ENCODE data around the gene GPR162.

GPR162 gene

DNA sequence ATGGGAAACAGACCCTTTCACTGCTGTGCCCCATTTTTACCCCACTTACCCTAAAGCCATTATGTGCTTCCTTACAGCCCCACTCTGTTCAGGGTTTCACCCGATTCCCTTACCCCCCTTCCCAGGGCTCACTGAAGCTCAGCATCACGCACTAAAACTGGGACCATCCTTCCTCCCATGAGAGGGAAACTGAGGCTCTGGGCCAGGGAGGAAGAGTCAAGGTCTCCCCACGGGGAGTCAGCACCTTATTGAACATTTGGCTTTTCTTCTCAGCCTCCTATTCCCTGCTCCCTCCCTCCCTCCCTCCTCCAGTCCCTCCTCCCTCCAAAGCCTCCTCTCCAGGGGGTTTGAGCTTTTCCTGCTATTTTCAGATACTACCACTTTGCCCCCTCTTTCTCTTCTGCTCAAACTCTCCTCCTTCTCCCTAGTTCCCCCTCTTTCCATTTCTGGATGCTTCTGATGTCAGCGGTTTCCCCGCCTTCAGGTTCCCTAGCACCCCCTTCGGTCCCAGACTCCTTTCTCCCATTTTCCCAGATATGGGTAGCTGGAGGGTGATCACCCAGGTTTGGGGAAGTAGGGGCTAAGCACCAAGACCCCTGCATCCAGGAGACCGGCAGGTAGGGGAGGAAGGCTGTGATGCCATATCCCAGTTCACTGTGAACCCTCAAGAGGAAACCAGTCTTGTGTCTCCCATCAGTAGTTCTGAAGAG, 960 bp downstream of the GPR162 start:
- DNase-seq (ENCODE audit: low spot score), result no peak

- no peak for DNase-seq (ENCODE audit: low spot score)
Measured at GRCh38 chr12:6823182-6824084, 1.8 kb downstream of the GPR162 start.

GRCh38 chr12:6824085-6824775, 2.6 kb downstream of the GPR162 start:
- no peak for DNase-seq (ENCODE audit: low spot score)

GRCh38 chr12:6824901-6825381, 3.3 kb downstream of the GPR162 start:
- peak; percentile 29 for DNase-seq (ENCODE audit: low spot score)

GRCh38 chr12:6825398-6826124, 3.9 kb downstream of the GPR162 start:
- peak; percentile 94 for DNase-seq (ENCODE audit: low spot score)

DNA sequence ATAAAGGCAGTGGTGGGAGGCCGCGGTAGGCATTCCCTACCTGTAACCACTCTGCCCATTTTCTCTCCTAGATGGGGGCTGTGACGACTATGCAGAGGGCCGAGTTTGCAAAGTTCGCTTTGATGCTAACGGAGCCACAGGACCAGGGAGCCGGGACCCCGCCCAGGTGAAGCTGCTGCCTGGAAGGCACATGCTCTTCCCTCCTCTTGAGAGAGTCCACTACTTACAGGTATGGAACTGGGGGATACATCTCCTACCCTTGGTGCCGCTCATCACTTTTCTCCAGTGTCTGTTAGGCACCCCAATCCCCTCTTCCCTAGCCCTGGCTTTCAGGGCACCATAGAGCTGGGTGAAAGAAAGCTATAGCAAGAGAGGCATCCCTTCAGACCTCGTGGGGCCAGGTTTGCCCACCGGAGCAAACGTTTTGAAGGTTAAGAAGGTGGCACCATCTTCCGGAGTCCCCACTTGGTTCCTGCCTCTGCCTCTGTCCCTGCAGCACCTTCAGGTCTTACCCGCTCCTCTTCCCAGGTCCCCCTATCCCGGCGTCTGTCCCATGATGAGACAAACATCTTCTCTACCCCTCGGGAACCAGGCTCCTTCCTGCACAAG, 4.6 kb downstream of the GPR162 start:
- no peak for DNase-seq (ENCODE audit: low spot score)

DNA sequence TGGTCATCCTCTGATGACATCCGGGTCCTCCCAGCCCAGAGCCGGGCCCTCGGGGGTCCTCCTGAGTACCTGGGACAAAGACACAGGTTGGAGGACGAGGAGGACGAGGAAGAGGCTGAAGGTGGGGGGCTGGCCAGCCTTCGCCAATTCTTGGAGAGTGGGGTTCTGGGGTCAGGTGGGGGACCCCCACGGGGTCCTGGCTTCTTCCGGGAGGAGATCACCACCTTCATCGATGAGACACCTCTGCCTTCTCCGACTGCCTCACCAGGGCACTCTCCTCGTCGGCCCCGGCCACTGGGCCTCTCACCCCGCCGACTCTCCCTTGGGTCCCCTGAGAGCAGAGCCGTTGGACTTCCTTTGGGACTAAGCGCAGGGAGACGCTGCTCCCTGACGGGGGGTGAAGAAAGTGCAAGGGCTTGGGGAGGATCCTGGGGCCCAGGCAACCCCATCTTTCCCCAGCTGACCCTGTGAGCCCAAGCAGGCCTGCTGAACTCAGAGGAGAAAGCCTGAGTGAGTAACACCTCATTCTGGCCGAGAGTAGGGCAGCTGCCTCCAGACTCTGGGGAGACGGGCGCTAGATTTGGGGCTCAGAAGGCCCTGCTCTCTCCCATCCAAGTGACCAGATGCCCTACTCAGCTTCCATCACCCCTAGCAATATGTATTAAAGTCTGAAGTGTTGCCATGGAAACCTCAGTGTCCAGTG, 5.3 kb downstream of the GPR162 start:
- DNase-seq (ENCODE audit: low spot score), result no peak

GRCh38 chr12:6827437-6827911, 5.9 kb downstream of the GPR162 start:
- DNase-seq (ENCODE audit: low spot score), result peak; percentile 92

- peak; percentile 58 for DNase-seq (ENCODE audit: low spot score)
Measured at GRCh38 chr12:6827982-6828780, 6.6 kb downstream of the GPR162 start, which contains the start of gene P3H3. Gene P3H3, plus strand, starts transcription at chr12:6828407. Its CDS starts 34 bp downstream, at chr12:6828441.

DNA sequence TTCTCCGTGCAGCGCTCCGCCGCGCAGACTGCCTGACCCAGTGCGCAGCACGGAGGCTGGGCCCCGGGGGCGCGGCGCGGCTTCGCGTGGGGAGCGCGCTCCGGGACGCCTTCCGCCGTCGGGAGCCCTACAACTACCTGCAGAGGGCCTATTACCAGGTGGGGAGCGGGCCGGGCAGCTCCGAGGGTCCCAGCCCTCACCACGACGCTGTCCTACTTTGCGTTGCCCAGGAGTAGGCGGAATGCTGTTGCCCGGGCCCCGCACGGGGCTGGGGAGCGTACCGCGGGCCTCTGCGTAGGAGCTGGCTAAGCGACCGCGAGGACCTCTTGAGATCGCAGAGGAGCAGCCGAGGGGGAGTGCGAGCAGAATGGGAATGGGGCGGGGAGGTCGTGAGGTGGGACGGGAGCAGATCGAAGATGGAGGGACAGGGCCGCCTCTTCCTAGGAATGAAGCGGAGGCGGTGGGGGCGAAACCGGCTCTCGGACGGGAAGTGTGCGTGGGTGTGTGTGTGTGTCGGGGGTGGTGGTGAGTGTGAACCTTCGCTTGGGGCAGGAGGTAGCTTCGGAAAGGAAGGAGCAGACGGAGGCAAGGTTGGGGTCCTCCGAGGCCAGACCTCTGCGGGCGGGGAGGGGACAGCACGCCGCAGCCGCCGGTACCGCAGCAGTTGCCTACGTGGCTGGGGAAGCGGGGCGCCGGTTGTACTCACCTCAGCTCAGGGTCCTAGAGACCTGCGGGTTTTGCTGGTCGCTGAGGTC, 7.3 kb downstream of the GPR162 start:
- DNase-seq (ENCODE audit: low spot score), result peak; percentile 73

- peak; percentile 55 for DNase-seq (ENCODE audit: low spot score)
Measured at GRCh38 chr12:6829536-6830220, 8.1 kb downstream of the GPR162 start.

- no peak for DNase-seq (ENCODE audit: low spot score)
Measured at GRCh38 chr12:6830286-6830890, 8.8 kb downstream of the GPR162 start.

GRCh38 chr12:6830999-6831398, 9.4 kb downstream of the GPR162 start:
- DNase-seq (ENCODE audit: low spot score), result no peak

GRCh38 chr12:6831450-6831995, 9.9 kb downstream of the GPR162 start:
- no peak for DNase-seq (ENCODE audit: low spot score)

DNA sequence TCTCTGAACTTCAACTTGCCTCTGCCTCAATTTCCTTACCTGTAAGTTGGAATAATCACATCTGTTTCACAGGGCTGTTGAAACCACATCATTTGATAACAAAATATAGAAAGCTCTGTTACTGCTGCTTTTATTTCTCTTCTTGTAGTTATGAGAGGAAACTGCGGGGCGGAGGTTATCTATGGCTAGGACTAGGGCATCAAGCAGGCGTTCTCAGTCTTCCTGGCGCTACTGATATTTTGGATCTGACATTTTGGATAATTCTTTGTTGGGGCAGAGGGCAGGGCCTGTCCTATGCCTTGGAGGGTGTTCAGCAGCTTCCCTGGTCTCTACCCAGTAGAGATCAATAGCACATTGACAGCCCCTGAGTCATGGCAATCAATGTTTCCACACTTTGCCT, 10.5 kb downstream of the GPR162 start:
- no peak for DNase-seq (ENCODE audit: low spot score)

DNA sequence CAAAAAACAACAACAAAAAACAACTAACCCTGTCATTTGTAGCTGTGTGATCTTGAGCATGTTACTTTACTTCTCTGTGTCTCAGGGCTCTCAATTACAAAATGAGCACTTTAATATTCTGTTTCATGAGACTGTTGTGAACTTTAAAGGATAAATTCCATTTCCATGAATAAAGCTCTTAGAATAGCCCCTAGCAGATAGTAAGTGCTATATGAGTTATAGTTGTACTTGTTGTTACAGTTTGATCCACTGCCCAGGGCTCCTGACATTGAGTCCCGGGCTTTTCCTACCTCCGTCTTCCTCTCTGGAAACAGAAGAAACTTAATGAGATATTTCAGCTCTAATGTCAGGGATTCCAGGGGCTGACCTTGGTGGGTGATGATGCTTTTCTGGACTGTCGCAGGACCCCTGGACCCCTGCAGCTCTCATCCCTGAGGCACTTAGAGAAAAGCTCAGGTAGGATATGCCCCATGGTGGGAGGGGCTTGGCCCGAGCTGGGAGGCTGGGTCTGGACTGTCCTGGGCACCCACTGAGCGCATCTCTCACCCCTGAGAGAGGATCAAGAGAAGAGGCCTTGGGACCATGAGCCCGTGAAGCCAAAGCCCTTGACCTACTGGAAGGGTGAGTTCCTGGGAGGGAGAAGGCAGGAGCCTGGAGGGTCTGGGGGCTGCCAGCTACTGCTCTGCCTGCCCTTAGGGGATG, 11.7 kb downstream of the GPR162 start:
- no peak for DNase-seq (ENCODE audit: low spot score)

DNA sequence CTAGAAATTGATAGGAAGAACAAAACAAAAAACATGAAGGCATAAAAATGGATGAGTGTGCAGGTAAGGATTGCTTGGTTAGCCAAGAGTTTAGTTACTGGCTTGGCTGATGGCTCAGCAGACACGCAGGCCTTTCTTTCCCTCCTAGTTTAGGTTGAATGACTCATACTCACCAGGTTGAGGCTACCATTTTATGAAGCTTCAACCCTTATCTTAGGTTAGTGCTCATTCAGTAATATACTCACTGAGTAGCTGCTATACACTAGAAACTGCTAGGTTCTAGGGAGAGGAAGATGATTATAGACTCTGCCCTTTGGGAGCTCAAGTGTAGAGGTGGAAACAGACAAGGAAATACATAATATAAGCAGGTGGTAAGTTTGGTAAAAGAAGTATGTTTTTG, 12.6 kb downstream of the GPR162 start:
- no peak for DNase-seq (ENCODE audit: low spot score)
